Neuron (in vitro differentiated cells): ENCODE data around the gene AKR1A1.

ENCODE experiments used
- H2AFZ ChIP-seq: one replicate; pipeline ENCODE4 v1.6.1; 2013; ENCODE audit warnings: low read depth, mild to moderate bottlenecking, inconsistent platforms, low read length, moderate library complexity
- H3K27me3 ChIP-seq: one replicate; pipeline ENCODE4 v1.6.1; 2013; ENCODE audit warnings: low read length; ENCODE audit not compliant: insufficient read depth
- H3K36me3 ChIP-seq: one replicate; pipeline ENCODE4 v1.6.1; 2013; ENCODE audit warnings: low read length; ENCODE audit not compliant: insufficient read depth
- H3K4me1 ChIP-seq: one replicate; pipeline ENCODE4 v1.6.1; 2013; ENCODE audit warnings: low read length; ENCODE audit not compliant: insufficient read depth
- H3K4me3 ChIP-seq: 2 replicates; pipeline ENCODE4 v1.5.1; 2013; ENCODE audit warnings: mild to moderate bottlenecking, low read length, moderate library complexity
- H3K9me3 ChIP-seq: one replicate; pipeline ENCODE4 v1.6.1; 2013; ENCODE audit warnings: low read length

The AKR1A1 gene

DNA sequence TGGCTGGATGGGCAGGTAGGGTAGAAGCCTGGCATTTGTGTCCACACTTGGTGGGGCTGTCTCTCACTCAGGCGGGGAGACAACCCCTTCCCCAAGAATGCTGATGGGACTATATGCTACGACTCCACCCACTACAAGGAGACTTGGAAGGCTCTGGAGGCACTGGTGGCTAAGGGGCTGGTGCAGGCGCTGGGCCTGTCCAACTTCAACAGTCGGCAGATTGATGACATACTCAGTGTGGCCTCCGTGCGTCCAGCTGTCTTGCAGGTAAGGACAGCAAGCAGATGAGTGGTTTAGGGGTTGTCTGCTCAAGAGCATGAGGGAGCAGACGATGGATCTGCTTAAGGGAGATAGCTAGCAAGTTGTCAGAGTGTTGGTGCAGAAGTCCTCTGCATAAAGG lies 17.3 kb downstream of the AKR1A1 start:
- H3K27me3 ChIP-seq, result no peaks in the 10 kb centered on the region
- H2AFZ ChIP-seq, result no peak overlapping the region
- no peaks in the 10 kb centered on the region for H3K9me3 ChIP-seq
- H3K4me1 ChIP-seq, result no peaks in the 10 kb centered on the region
- H3K36me3 ChIP-seq, result peaks cover 52% of the 10 kb centered on the region
- H3K4me3 ChIP-seq, result no peak overlapping the region

- no peaks in the 10 kb centered on the region for H3K9me3 ChIP-seq
- no peak overlapping the region for H2AFZ ChIP-seq
- no peaks in the 10 kb centered on the region for H3K4me1 ChIP-seq
- H3K4me3 ChIP-seq, result no peak overlapping the region
- no peaks in the 10 kb centered on the region for H3K27me3 ChIP-seq
- peaks cover 49% of the 10 kb centered on the region for H3K36me3 ChIP-seq
Measured at GRCh38 chr1:45568421-45568820, 17.8 kb downstream of the AKR1A1 start.

DNA sequence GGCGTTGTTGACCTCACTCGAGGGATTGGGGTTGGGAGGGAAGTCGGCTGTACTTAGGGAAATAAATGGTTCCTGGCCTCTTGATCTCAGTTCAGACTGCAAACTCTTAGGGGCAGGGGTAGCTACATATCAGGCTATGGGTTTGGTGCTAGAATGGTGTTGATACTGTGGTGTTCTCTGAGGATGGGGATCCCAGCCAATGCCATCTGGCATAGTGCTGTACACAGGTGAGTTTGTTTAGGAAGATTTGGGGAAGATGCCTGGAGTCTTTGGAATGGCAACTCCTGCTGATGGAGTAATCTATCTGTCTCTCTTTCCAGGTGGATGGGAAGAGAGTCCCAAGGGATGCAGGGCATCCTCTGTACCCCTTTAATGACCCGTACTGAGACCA lies 18.9 kb downstream of the AKR1A1 start:
- H3K4me3 ChIP-seq, result no peak overlapping the region
- no peaks in the 10 kb centered on the region for H3K4me1 ChIP-seq
- no peaks in the 10 kb centered on the region for H3K27me3 ChIP-seq
- H3K36me3 ChIP-seq, result peaks cover 40% of the 10 kb centered on the region
- no peaks in the 10 kb centered on the region for H3K9me3 ChIP-seq
- no peak overlapping the region for H2AFZ ChIP-seq

DNA sequence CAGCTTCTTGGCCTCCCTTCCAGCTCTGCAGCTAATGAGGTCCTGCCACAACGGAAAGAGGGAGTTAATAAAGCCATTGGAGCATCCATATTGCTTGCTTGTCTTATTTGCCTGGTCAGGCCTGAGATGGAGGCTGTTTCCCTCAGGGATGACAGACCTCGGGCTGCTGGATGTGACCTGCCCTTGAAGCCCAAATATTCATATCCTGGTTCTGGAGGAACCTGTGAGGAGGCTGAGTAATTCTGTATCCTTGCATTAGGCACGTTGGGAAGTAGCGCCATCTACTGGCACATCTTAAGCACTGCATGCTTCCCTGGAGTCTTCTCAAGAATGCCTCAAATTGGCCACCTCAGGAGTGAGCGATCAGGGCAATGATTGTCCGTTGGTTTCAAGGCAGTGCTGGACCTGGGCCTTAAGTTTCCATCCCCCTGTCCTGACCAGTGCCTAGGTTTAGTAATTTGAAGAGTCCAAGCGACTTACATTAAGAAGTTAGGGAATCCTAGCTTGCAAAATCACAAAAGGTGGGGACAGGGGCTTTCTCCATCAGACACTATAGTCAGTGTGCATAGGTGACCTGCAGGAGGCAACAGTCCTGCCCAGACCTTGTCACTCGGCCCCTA lies 19.4 kb downstream of the AKR1A1 start:
- Histone ChIP-seq H2AFZ (no peak overlapping the region), H3K36me3 (peaks cover 40% of the 10 kb centered on the region), H3K4me1 (no peaks in the 10 kb centered on the region)

DNA sequence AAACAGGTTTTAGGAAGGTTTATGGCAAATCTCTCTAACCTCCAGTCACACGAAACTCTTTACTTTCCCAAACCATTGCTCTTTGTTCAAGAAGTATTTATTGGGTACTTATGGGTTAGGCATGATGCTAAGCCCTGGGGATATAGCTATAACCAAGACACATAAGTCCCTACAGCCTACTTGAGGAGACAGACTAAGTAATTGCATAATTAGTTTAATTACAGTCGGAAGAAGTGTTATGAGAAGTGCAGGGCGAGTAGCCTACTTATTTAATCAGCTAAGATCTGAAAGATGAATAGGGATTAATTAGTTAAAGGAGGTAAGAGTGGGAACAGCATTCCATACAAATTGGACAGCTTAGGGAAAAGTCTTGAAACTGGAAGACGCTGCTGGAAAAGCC lies 20.0 kb downstream of the AKR1A1 start:
- no peaks in the 10 kb centered on the region for H3K27me3 ChIP-seq
- H3K4me3 ChIP-seq, result no peak overlapping the region
- H3K4me1 ChIP-seq, result no peaks in the 10 kb centered on the region
- peaks cover 40% of the 10 kb centered on the region for H3K36me3 ChIP-seq
- no peak overlapping the region for H2AFZ ChIP-seq
- no peaks in the 10 kb centered on the region for H3K9me3 ChIP-seq

More for the DNA sequence above, 19.4 kb downstream of the AKR1A1 start:
- no peaks in the 10 kb centered on the region for H3K27me3 ChIP-seq
- H3K4me3 ChIP-seq, result no peak overlapping the region
- no peaks in the 10 kb centered on the region for H3K9me3 ChIP-seq

- H3K36me3 ChIP-seq, result peaks cover 16% of the 10 kb centered on the region
Measured at GRCh38 chr1:45573231-45573804, 22.7 kb downstream of the AKR1A1 start.

DNA sequence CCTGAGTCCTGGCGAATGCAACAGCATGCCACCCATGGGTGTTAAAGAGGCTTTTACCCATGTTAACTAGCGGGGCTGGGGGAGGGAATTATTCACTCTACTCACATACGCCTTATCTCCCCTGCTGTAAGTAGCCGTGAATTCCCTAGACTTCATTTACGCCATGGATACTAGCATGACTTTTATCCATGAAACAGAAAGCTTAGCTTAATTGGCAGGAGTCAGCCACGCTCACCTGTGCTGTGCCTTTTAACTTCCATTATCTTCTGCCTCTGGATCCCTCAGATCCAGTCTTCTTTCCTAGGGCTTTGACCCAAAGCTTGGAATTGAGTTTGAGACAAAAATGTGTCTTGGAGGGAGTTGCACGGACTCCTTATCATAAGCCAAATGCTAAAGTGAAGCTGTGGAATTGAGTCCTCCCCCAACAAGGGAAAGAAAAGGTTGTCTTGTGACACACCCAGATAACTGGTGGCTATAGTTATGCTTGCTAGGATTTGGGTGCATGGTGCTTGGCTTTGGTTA lies 23.5 kb downstream of the AKR1A1 start:
- peaks cover 9% of the 10 kb centered on the region for H3K36me3 ChIP-seq
- H2AFZ ChIP-seq, result no peak overlapping the region
- H3K27me3 ChIP-seq, result no peaks in the 10 kb centered on the region
- H3K4me3 ChIP-seq, result no peak overlapping the region
- H3K9me3 ChIP-seq, result no peaks in the 10 kb centered on the region
- H3K4me1 ChIP-seq, result no peaks in the 10 kb centered on the region

More at GRCh38 chr1:45573231-45573804, 22.7 kb downstream of the AKR1A1 start:
- Histone ChIP-seq H2AFZ (no peak overlapping the region), H3K4me3 (no peak overlapping the region), H3K9me3 (no peaks in the 10 kb centered on the region), H3K27me3 (no peaks in the 10 kb centered on the region), H3K4me1 (no peaks in the 10 kb centered on the region)

DNA sequence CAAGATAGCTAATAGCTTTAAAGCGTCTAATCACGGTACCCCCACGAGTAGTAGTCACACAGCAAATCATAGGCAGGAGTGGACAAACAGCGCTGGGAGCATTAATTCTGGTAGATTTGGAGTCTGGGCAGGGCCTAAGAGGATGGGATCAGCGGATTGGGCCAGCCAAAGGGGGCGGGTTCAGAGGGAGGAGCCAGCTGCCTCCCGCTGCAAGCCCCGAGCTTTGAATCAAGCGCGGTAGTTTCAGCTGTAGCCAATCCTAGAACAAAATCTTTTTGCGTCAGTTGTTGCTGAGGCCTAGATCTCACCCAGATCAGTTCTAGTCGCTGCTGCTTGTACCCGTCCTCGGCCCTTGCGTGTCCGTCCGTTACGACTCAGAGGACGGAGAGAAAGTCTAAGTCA lies 32.6 kb downstream of the AKR1A1 start:
- peak overlapping the region; percentile 93 for H2AFZ ChIP-seq
- H3K27me3 ChIP-seq, result no peaks in the 10 kb centered on the region
- H3K4me1 ChIP-seq, result peaks cover 15% of the 10 kb centered on the region
- H3K36me3 ChIP-seq, result peaks cover 5% of the 10 kb centered on the region
- H3K4me3 ChIP-seq, result peak overlapping the region; percentile 77
- H3K9me3 ChIP-seq, result no peaks in the 10 kb centered on the region

GRCh38 chr1:45583666-45584350 lies 33.2 kb downstream of the AKR1A1 start, which contains the start of gene NASP:
NASP (plus strand) TSS chr1:45584041; CDS start chr1:45584147, 106 bp downstream.
- H3K27me3 ChIP-seq, result no peaks in the 10 kb centered on the region
- H2AFZ ChIP-seq, result peak within 1 kb of the TSS; percentile 93
- H3K9me3 ChIP-seq, result no peaks in the 10 kb centered on the region
- H3K4me1 ChIP-seq, result peaks cover 15% of the 10 kb centered on the region
- H3K36me3 ChIP-seq, result peaks cover 5% of the 10 kb centered on the region
- H3K4me3 ChIP-seq, result peak within 1 kb of the TSS; percentile 77

- Histone ChIP-seq H2AFZ (peak overlapping the region; percentile 93), H3K27me3 (no peaks in the 10 kb centered on the region), H3K36me3 (peaks cover 9% of the 10 kb centered on the region), H3K4me3 (peak overlapping the region; percentile 77), H3K4me1 (peaks cover 15% of the 10 kb centered on the region), H3K9me3 (no peaks in the 10 kb centered on the region)
Measured at GRCh38 chr1:45584351-45585109, 33.9 kb downstream of the AKR1A1 start.

- peak overlapping the region; percentile 77 for H3K4me3 ChIP-seq
- no peaks in the 10 kb centered on the region for H3K27me3 ChIP-seq
- peaks cover 15% of the 10 kb centered on the region for H3K4me1 ChIP-seq
- no peaks in the 10 kb centered on the region for H3K9me3 ChIP-seq
- peaks cover 14% of the 10 kb centered on the region for H3K36me3 ChIP-seq
- no peak overlapping the region for H2AFZ ChIP-seq
Measured at GRCh38 chr1:45585110-45585426, 34.4 kb downstream of the AKR1A1 start.

DNA sequence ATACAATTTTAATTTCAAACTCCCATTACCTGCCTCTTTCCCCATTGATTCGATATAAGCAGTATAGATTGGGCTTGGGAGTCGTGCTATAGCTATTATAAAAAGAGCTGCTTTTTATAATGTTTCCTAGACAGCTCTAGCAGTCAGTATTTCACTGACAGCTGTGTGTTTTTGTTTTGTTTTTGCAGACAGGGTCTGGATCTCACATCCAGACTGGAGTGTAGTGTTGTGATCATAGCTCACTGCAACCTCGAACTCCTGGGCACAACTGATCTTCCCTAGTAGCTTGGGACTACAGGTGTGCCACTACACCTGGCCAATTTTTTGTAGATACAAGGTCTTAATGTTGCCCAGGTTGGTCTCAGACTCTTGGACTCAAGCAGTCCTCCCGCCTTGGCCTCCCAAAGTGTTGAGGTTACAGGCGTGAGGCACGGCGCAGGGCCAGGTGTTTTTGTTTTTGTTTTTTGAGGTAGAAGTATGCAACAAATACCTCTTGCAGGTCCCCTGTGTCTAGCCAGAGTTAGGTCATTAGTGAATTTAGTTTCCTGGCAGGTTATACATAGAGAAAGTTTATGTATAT lies 35.0 kb downstream of the AKR1A1 start:
- Histone ChIP-seq H3K4me3 (peak overlapping the region; percentile 77), H3K27me3 (no peaks in the 10 kb centered on the region), H3K36me3 (peaks cover 14% of the 10 kb centered on the region), H3K4me1 (peaks cover 15% of the 10 kb centered on the region), H2AFZ (no peak overlapping the region), H3K9me3 (no peaks in the 10 kb centered on the region)
